Muscle of back (tissue), 11 donors: Measurements from ENCODE around the gene AP5Z1. TPM values are rescaled to one million over a fixed set of nuclear protein-coding genes. Genes with fewer than 3 reads are reported as not detected.
"Not testable (repeated sequence)": the region's sequence is repeated elsewhere in the genome, so short reads cannot be mapped to it uniquely, and the experiment has no call there.

ENCODE experiments used
- DNase-seq, 3 donors: peaks; one replicate each; pipeline versions ENCODE4 v3.0.0 to v3.0.0-alpha.2; 2013
- polyA plus RNA-seq, 10 donors: library from polyadenylated mRNA; unstranded; fragments of 120-200 nt; gene quantifications; one replicate each; pipeline ENCODE4 v1.2.1, GENCODE V29; 2013; ENCODE audit not compliant: insufficient read length in 10 of 10

The AP5Z1 gene
- polyA plus RNA-seq, 10 donors = 9.1 to 23.4 (median 12.2) TPM

- DNase-seq = no peak
Measured at GRCh38 chr7:4786015-4786414, 10.6 kb downstream of the AP5Z1 start.

GRCh38 chr7:4787541-4787940, 12.1 kb downstream of the AP5Z1 start:
- DNase-seq = no peak

GRCh38 chr7:4787947-4788626, 12.7 kb downstream of the AP5Z1 start:
- DNase-seq = no peak

GRCh38 chr7:4788627-4789189, 13.3 kb downstream of the AP5Z1 start:
- no peak for DNase-seq

- DNase-seq = no peak
Measured at GRCh38 chr7:4789194-4790077, 14.0 kb downstream of the AP5Z1 start.

GRCh38 chr7:4790078-4790465, 14.6 kb downstream of the AP5Z1 start:
- no peak for DNase-seq

- DNase-seq = no peak
Measured at GRCh38 chr7:4790516-4790991, 15.1 kb downstream of the AP5Z1 start.

GRCh38 chr7:4791101-4791737, 15.8 kb downstream of the AP5Z1 start:
- DNase-seq = no peak

GRCh38 chr7:4791738-4792536, 16.5 kb downstream of the AP5Z1 start:
- DNase-seq = peak; percentile 70 to 86 (median 71)

- peak in 1 of 3 donors; percentile 73 for DNase-seq
Measured at GRCh38 chr7:4792537-4793126, 17.2 kb downstream of the AP5Z1 start.

- not testable (repeated sequence) for DNase-seq
Measured at GRCh38 chr7:4793385-4793993, 18.1 kb downstream of the AP5Z1 start.

- DNase-seq = not testable (repeated sequence)
Measured at GRCh38 chr7:4794171-4794570, 18.7 kb downstream of the AP5Z1 start.

GRCh38 chr7:4794591-4795350, 19.3 kb downstream of the AP5Z1 start:
- no peak for DNase-seq

GRCh38 chr7:4796453-4796852, 21.0 kb downstream of the AP5Z1 start:
- DNase-seq = no peak

GRCh38 chr7:4797858-4798705, 22.7 kb downstream of the AP5Z1 start:
- peak in 2 of 3 donors; percentile 68 to 77 for DNase-seq

- DNase-seq = no peak
Measured at GRCh38 chr7:4798706-4799235, 23.3 kb downstream of the AP5Z1 start.

- DNase-seq = peak in 2 of 3 donors; percentile 58 to 79
Measured at GRCh38 chr7:4799508-4800268, 24.3 kb downstream of the AP5Z1 start.
